Naive thymus-derived CD4-positive, alpha-beta T cell (primary cell): Measurements from ENCODE around the gene KLK5. TPM values are rescaled to one million over a fixed set of nuclear protein-coding genes. Genes with fewer than 3 reads are reported as not detected.
"Not testable (repeated sequence)": the region's sequence is repeated elsewhere in the genome, so short reads cannot be mapped to it uniquely, and the experiment has no call there.

Source experiments
- ATAC-seq: fragments of 150-1000 bp; cut with Tn5 transposase; 2 replicates; pipeline ENCODE4 v1.10.0; 2021; ENCODE audit warnings: mild to moderate bottlenecking, moderate library complexity
- CTCF ChIA-PET: fragments of 350-600 bp; sonication (Branson Sonifier 250); formaldehyde crosslinking; loops from one replicate; lab custom pipeline; 2021; ENCODE audit warnings: antibody characterized with exemption; lab: Charles Lee
- POLR2A ChIA-PET: fragments of 350-600 bp; sonication (Branson Sonifier 250); formaldehyde crosslinking; loops from one replicate; lab custom pipeline; 2021; ENCODE audit warnings: antibody characterized with exemption, inconsistent platforms; lab: Charles Lee
- DNase-seq, 9 donors: peaks; one replicate each; pipeline versions ENCODE4 v3.0.0 to v3.0.0-alpha.2; 2020 to 2022; ENCODE audit warnings: mixed read lengths in 1 of 9
- H3K27ac ChIP-seq: one replicate; pipeline ENCODE4 v1.7.0; 2013; ENCODE audit warnings: mild to moderate bottlenecking, low read depth, low read length, moderate library complexity
- H3K27me3 ChIP-seq, 2 donors: one replicate each; pipeline ENCODE4 v1.7.0; 2013; ENCODE audit warnings: low read length in 2 of 2, mild to moderate bottlenecking in 2 of 2, moderate library complexity in 2 of 2; ENCODE audit not compliant: control insufficient read depth in 2 of 2, insufficient read depth in 2 of 2
- H3K36me3 ChIP-seq, 3 experiments: 1 replicate in 2 of 3; 2 replicates in 1 of 3; pipeline ENCODE4 v1.7.0; 2013; ENCODE audit warnings: low read length in 3 of 3, mild to moderate bottlenecking in 3 of 3, moderate library complexity in 1 of 3; ENCODE audit not compliant: insufficient read depth in 3 of 3, control insufficient read depth in 2 of 3
- H3K4me1 ChIP-seq, 2 donors: one replicate each; pipeline ENCODE4 v1.7.0; 2013; ENCODE audit warnings: low read length in 2 of 2, mild to moderate bottlenecking in 2 of 2, moderate library complexity in 1 of 2; ENCODE audit not compliant: control insufficient read depth in 2 of 2, insufficient read depth in 2 of 2
- H3K4me3 ChIP-seq: 2 replicates; pipeline ENCODE4 v1.7.0; 2013; ENCODE audit warnings: mild to moderate bottlenecking, low read length
- H3K9me3 ChIP-seq, 3 experiments: 1 replicate in 2 of 3; 2 replicates in 1 of 3; pipeline ENCODE4 v1.7.0; 2013; ENCODE audit warnings: low read length in 3 of 3; ENCODE audit not compliant: control insufficient read depth in 2 of 3
- H3K27ac Mint-ChIP-seq, 9 donors: one replicate each; pipeline ENCODE4 v1.8.0; 2020 to 2022; ENCODE audit warnings: mixed read lengths in 9 of 9, mild to moderate bottlenecking in 8 of 9, moderate library complexity in 5 of 9, inconsistent platforms in 2 of 9
- H3K27me3 Mint-ChIP-seq, 5 donors: one replicate each; pipeline ENCODE4 v1.8.0; 2021 to 2022; ENCODE audit warnings: mixed read lengths in 5 of 5, mild to moderate bottlenecking in 1 of 5
- H3K36me3 Mint-ChIP-seq, 5 donors: one replicate each; pipeline ENCODE4 v1.8.0; 2020 to 2022; ENCODE audit warnings: mixed read lengths in 5 of 5, mild to moderate bottlenecking in 3 of 5, inconsistent platforms in 1 of 5
- H3K4me1 Mint-ChIP-seq, 7 donors: one replicate each; pipeline ENCODE4 v1.8.0; 2020 to 2022; ENCODE audit warnings: mixed read lengths in 7 of 7, mild to moderate bottlenecking in 3 of 7, inconsistent platforms in 1 of 7
- H3K4me3 Mint-ChIP-seq, 10 donors: one replicate each; pipeline ENCODE4 v1.8.0; 2020 to 2022; ENCODE audit warnings: mild to moderate bottlenecking in 10 of 10, mixed read lengths in 10 of 10, moderate library complexity in 6 of 10, inconsistent platforms in 2 of 10
- H3K9me3 Mint-ChIP-seq, 11 donors: one replicate each; pipeline ENCODE4 v1.8.0; 2020 to 2022; ENCODE audit warnings: mixed read lengths in 11 of 11, mild to moderate bottlenecking in 4 of 11, inconsistent platforms in 1 of 11, moderate library complexity in 1 of 11
- intact Hi-C, 2 donors: fragments of 100-400 bp; cut with micrococcal nuclease; formaldehyde crosslinking; loops; one replicate each; pipeline ENCODE4 v1.15.1; 2023
- polyA plus RNA-seq, 2 donors: library from polyadenylated mRNA; unstranded; fragments of 300-500 nt; fragmentation: Illumina TruSeq; gene quantifications; one replicate each; pipeline ENCODE4 v1.2.3, GENCODE V29; 2021
- total RNA-seq, 6 experiments: library from RNA in 5 of 6; stranded (reverse) in 5 of 6; gene quantifications; 1 replicate in 5 of 6; 2 replicates in 1 of 6; pipeline ENCODE4 v1.2.3 and lab custom pipeline; 2021 to 2026

KLK5 gene
- total and polyA plus RNA-seq, 7 experiments from 2014 or later, result not detected

GRCh38 chr19:50969810-50970209 lies 17.0 kb upstream of the KLK5 start:
- H3K9me3 Mint-ChIP-seq, result not testable (repeated sequence)

GRCh38 chr19:50969413-50969760 lies 16.5 kb upstream of the KLK5 start, which contains the start of gene KLK6:
TSS of gene KLK6 (minus strand) at chr19:50969591. CDS start at chr19:50968104, 1,487 bp downstream.
- Mint-ChIP-seq H3K27me3 (peaks cover 10 to 79% (median 61%) of the 10 kb centered on the region in 5 donors), H3K4me1 (peaks cover 0 to 6% (median 0%) of the 10 kb centered on the region in 7 donors), H3K4me3 (no peak within 1 kb of the TSS), H3K36me3 (no peaks in the 10 kb centered on the region), H3K9me3 (peaks cover 0 to 4% (median 0%) of the 10 kb centered on the region in 11 donors), H3K27ac (peak within 1 kb of the TSS in 1 of 9 donors; percentile 26)
- intact Hi-C loops, result no loop called here
- no peak within 1 kb of the TSS for H3K4me3 ChIP-seq
- no peak within 1 kb of the TSS for H3K27ac ChIP-seq
- POLR2A ChIA-PET, result no interaction called here
- H3K36me3 ChIP-seq, result no peaks in the 10 kb centered on the region
- no peak for DNase-seq
- no peak for ATAC-seq
- CTCF ChIA-PET, result no interaction called here
- H3K4me1 ChIP-seq, result no peaks in the 10 kb centered on the region
- H3K27me3 ChIP-seq, result no peaks in the 10 kb centered on the region
- no peaks in the 10 kb centered on the region for H3K9me3 ChIP-seq

More at GRCh38 chr19:50969810-50970209, 17.0 kb upstream of the KLK5 start:
- POLR2A ChIA-PET, H3K4me1 ChIP-seq, H3K4me1 Mint-ChIP-seq, H3K27ac Mint-ChIP-seq, H3K36me3 Mint-ChIP-seq, DNase-seq, H3K27ac ChIP-seq, ATAC-seq, H3K4me3 ChIP-seq, H3K36me3 ChIP-seq, intact Hi-C loops, H3K9me3 ChIP-seq, H3K4me3 Mint-ChIP-seq, H3K27me3 ChIP-seq, CTCF ChIA-PET: not testable (repeated sequence)
- peaks cover 11 to 77% (median 64%) of the 10 kb centered on the region in 5 donors for H3K27me3 Mint-ChIP-seq

GRCh38 chr19:50968716-50969412 lies 16.0 kb upstream of the KLK5 start:
- CTCF ChIA-PET, result no interaction called here
- H3K27me3 Mint-ChIP-seq, result peaks cover 8 to 82% (median 61%) of the 10 kb centered on the region in 5 donors
- no peaks in the 10 kb centered on the region for H3K36me3 ChIP-seq
- no peak overlapping the region for H3K4me3 Mint-ChIP-seq
- no peak overlapping the region for H3K27ac Mint-ChIP-seq
- no peaks in the 10 kb centered on the region for H3K4me1 ChIP-seq
- no peaks in the 10 kb centered on the region for H3K27me3 ChIP-seq
- no peak overlapping the region for H3K27ac ChIP-seq
- H3K9me3 Mint-ChIP-seq, result peaks cover 0 to 5% (median 3%) of the 10 kb centered on the region in 11 donors
- POLR2A ChIA-PET, result no interaction called here
- intact Hi-C loops, result no loop called here
- no peaks in the 10 kb centered on the region for H3K9me3 ChIP-seq
- peaks cover 0 to 6% (median 0%) of the 10 kb centered on the region in 7 donors for H3K4me1 Mint-ChIP-seq
- H3K4me3 ChIP-seq, result no peak overlapping the region
- ATAC-seq (no peak), DNase-seq (no peak)
- peaks cover 0 to 3% (median 0%) of the 10 kb centered on the region in 5 donors for H3K36me3 Mint-ChIP-seq

- peaks cover 0 to 6% (median 0%) of the 10 kb centered on the region in 5 donors for H3K36me3 Mint-ChIP-seq
- H3K27me3 Mint-ChIP-seq, result peaks cover 8 to 82% (median 58%) of the 10 kb centered on the region in 5 donors
- H3K4me3 Mint-ChIP-seq, result no peak overlapping the region
- peaks cover 0 to 6% (median 0%) of the 10 kb centered on the region in 7 donors for H3K4me1 Mint-ChIP-seq
- ChIA-PET POLR2A (no interaction called here), CTCF (no interaction called here)
- Histone ChIP-seq H3K4me3 (no peak overlapping the region), H3K4me1 (no peaks in the 10 kb centered on the region), H3K9me3 (no peaks in the 10 kb centered on the region), H3K27me3 (no peaks in the 10 kb centered on the region), H3K27ac (no peak overlapping the region), H3K36me3 (no peaks in the 10 kb centered on the region)
- peaks cover 0 to 8% (median 5%) of the 10 kb centered on the region in 11 donors for H3K9me3 Mint-ChIP-seq
- H3K27ac Mint-ChIP-seq, result no peak overlapping the region
- DNase-seq, result no peak
- intact Hi-C loops, result no loop called here
- ATAC-seq, result no peak
Measured at GRCh38 chr19:50967929-50968715, 15.3 kb upstream of the KLK5 start.

GRCh38 chr19:50964266-50964665 lies 11.4 kb upstream of the KLK5 start:
- POLR2A ChIA-PET, result no interaction called here
- ATAC-seq, result no peak
- Histone ChIP-seq H3K4me1 (no peaks in the 10 kb centered on the region), H3K27me3 (no peaks in the 10 kb centered on the region), H3K27ac (no peak overlapping the region), H3K9me3 (peaks cover 0 to 5% (median 0%) of the 10 kb centered on the region in 3 experiments), H3K36me3 (no peaks in the 10 kb centered on the region), H3K4me3 (no peak overlapping the region)
- intact Hi-C loops, result no loop called here
- peaks cover 0 to 17% (median 6%) of the 10 kb centered on the region in 5 donors for H3K36me3 Mint-ChIP-seq
- H3K4me1 Mint-ChIP-seq, result peaks cover 0 to 7% (median 0%) of the 10 kb centered on the region in 7 donors
- CTCF ChIA-PET, result no interaction called here
- peaks cover 3 to 34% (median 17%) of the 10 kb centered on the region in 11 donors for H3K9me3 Mint-ChIP-seq
- DNase-seq, result no peak
- H3K27me3 Mint-ChIP-seq, result peaks cover 6 to 73% (median 44%) of the 10 kb centered on the region in 5 donors
- H3K4me3 Mint-ChIP-seq, result no peak overlapping the region
- H3K27ac Mint-ChIP-seq, result no peak overlapping the region

GRCh38 chr19:50963381-50963780 lies 10.5 kb upstream of the KLK5 start:
- intact Hi-C loops, result no loop called here
- Histone ChIP-seq H3K9me3 (peaks cover 0 to 5% (median 0%) of the 10 kb centered on the region in 3 experiments), H3K36me3 (no peaks in the 10 kb centered on the region), H3K27me3 (no peaks in the 10 kb centered on the region), H3K27ac (no peak overlapping the region), H3K4me3 (no peak overlapping the region), H3K4me1 (no peaks in the 10 kb centered on the region)
- Mint-ChIP-seq H3K36me3 (peaks cover 0 to 18% (median 8%) of the 10 kb centered on the region in 5 donors), H3K27ac (no peak overlapping the region), H3K27me3 (peaks cover 6 to 82% (median 49%) of the 10 kb centered on the region in 5 donors), H3K4me1 (peaks cover 0 to 9% (median 0%) of the 10 kb centered on the region in 7 donors), H3K4me3 (no peak overlapping the region), H3K9me3 (peaks cover 3 to 37% (median 18%) of the 10 kb centered on the region in 11 donors)
- ChIA-PET POLR2A (no interaction called here), CTCF (no interaction called here)
- ATAC-seq (no peak), DNase-seq (no peak)
